Neural cell (in vitro differentiated cells): ENCODE data around the gene EEF2K.

ENCODE experiments used
- CTCF ChIP-seq: fragments of 450-650 bp; IDR thresholded peaks from 2 replicates; pipeline ENCODE4 v1.5.1; 2014; ENCODE audit warnings: antibody characterized with exemption, mild to moderate bottlenecking, moderate library complexity; ENCODE audit not compliant: poor library complexity, severe bottlenecking
- EP300 ChIP-seq: fragments of 450-650 bp; conservative IDR thresholded peaks from 2 replicates; pipeline ENCODE4 v1.6.1; 2014; ENCODE audit warnings: antibody characterized with exemption, mild to moderate bottlenecking, moderate library complexity; ENCODE audit not compliant: poor library complexity, severe bottlenecking
- EZH2 ChIP-seq: fragments of 200-600, 300-800 bp; shearing (Covaris generic), sonication (generic); IDR thresholded peaks from 2 replicates; pipeline ENCODE4 v1.6.1; 2014; ENCODE audit warnings: antibody characterized with exemption, low read length, borderline replicate concordance, mild to moderate bottlenecking; ENCODE audit not compliant: insufficient read depth, poor library complexity, severe bottlenecking
- RAD21 ChIP-seq: fragments of 450-650 bp; conservative IDR thresholded peaks from 2 replicates; pipeline ENCODE4 v1.6.1; 2014; ENCODE audit warnings: antibody characterized with exemption, mild to moderate bottlenecking, moderate library complexity
- REST ChIP-seq: IDR thresholded peaks from 2 replicates; pipeline ENCODE4 v1.6.1; 2012; ENCODE audit warnings: borderline replicate concordance
- TAF1 ChIP-seq: IDR thresholded peaks from 2 replicates; pipeline ENCODE4 v1.6.1; 2012; ENCODE audit warnings: low read depth

GRCh38 chr16:22316411-22316811, 110.3 kb downstream of the EEF2K start:
- TF ChIP-seq EP300 (no peak), RAD21 (no peak), CTCF (no peak), TAF1 (no peak), REST (no peak), EZH2 (no peak)
